ENCODE measurements around the gene ZFYVE27. TPM values are rescaled to one million over a fixed set of nuclear protein-coding genes. Genes with fewer than 3 reads are reported as not detected.

Gene ZFYVE27
- total RNA-seq, 1 donor from 2014 or later: 35.0 TPM

GRCh38 chr10:97721871-97722780 lies 14.8 kb upstream of the ZFYVE27 start:
- H3K9me3 Mint-ChIP-seq: no peaks in the 10 kb centered on the region
- peaks cover 2% of the 10 kb centered on the region for H3K27me3 Mint-ChIP-seq (ENCODE audit: low read depth)
- H3K36me3 Mint-ChIP-seq (ENCODE audit: low read depth): no peaks in the 10 kb centered on the region
- H3K4me1 Mint-ChIP-seq (ENCODE audit: low read depth): peaks cover 7% of the 10 kb centered on the region
- no peak overlapping the region for H3K27ac Mint-ChIP-seq
- no peak for DNase-seq (ENCODE audit: low spot score)
- intact Hi-C loops (cut with micrococcal nuclease): no loop called here
- no peak overlapping the region for H3K4me3 Mint-ChIP-seq (ENCODE audit: low read depth)

GRCh38 chr10:97723001-97723400 lies 13.9 kb upstream of the ZFYVE27 start:
- DNase-seq (ENCODE audit: low spot score): no peak
- H3K4me1 Mint-ChIP-seq (ENCODE audit: low read depth): peaks cover 7% of the 10 kb centered on the region
- peaks cover 2% of the 10 kb centered on the region for H3K27me3 Mint-ChIP-seq (ENCODE audit: low read depth)
- intact Hi-C loops (cut with micrococcal nuclease): no loop called here
- no peaks in the 10 kb centered on the region for H3K9me3 Mint-ChIP-seq
- no peak overlapping the region for H3K27ac Mint-ChIP-seq
- H3K36me3 Mint-ChIP-seq (ENCODE audit: low read depth): no peaks in the 10 kb centered on the region
- no peak overlapping the region for H3K4me3 Mint-ChIP-seq (ENCODE audit: low read depth)

GRCh38 chr10:97724341-97724941 lies 12.5 kb upstream of the ZFYVE27 start:
- no peak overlapping the region for H3K27ac Mint-ChIP-seq
- intact Hi-C loops (cut with micrococcal nuclease): no loop called here
- no peaks in the 10 kb centered on the region for H3K36me3 Mint-ChIP-seq (ENCODE audit: low read depth)
- no peaks in the 10 kb centered on the region for H3K27me3 Mint-ChIP-seq (ENCODE audit: low read depth)
- no peaks in the 10 kb centered on the region for H3K9me3 Mint-ChIP-seq
- H3K4me1 Mint-ChIP-seq (ENCODE audit: low read depth): peaks cover 7% of the 10 kb centered on the region
- DNase-seq (ENCODE audit: low spot score): no peak
- no peak overlapping the region for H3K4me3 Mint-ChIP-seq (ENCODE audit: low read depth)

DNA sequence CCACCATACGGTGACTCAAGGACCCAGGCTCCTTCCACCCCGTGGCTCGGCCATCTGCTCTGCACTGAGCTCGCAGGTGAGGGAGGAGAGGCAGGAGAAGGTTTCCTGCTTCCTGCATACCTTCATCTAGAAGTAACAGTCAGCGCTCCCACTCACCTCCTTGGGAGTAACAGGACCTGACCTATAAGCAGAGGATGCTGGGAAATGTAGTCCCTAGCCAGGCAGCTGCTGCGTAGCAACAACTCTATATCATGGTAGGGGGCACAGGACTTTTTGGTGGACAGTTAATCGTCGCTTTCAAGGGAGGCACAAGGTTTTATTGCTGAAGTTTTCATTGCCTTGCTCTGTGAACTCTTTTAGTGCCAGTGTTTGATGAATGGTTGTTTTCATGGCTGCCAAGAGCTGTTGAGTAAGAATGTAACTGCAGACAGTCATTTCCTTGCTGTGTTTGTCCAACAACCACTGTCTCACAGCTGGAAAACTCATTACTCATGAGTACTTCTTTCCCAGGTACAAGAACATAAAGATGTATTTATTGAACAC lies 10.2 kb upstream of the ZFYVE27 start:
- Mint-ChIP-seq H3K27me3 (ENCODE audit: low read depth) (no peaks in the 10 kb centered on the region), H3K27ac (no peak overlapping the region), H3K9me3 (no peaks in the 10 kb centered on the region), H3K4me3 (ENCODE audit: low read depth) (no peak overlapping the region), H3K36me3 (ENCODE audit: low read depth) (no peaks in the 10 kb centered on the region), H3K4me1 (ENCODE audit: low read depth) (peaks cover 7% of the 10 kb centered on the region)
- no peak for DNase-seq (ENCODE audit: low spot score)
- intact Hi-C loops (cut with micrococcal nuclease): no loop called here

DNA sequence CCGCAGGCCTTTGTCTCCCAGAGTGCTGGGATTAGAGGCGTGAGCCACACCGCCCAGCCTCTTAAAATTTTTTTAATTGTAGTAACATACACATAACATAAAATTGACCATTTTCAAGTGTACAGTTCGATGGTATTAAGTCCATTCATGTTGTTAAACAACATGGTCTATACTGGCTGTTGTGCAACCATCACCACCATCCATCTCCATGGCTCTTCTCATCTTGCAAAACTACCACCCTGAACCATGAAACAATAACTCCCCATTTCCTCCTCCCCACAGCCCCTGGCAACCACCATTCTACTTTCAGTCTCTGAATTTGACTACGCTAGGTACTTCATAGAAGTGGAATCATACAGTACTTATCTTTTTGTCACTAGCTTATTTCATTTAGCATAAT lies 7.9 kb upstream of the ZFYVE27 start:
- no peaks in the 10 kb centered on the region for H3K27me3 Mint-ChIP-seq (ENCODE audit: low read depth)
- no peak for DNase-seq (ENCODE audit: low spot score)
- no peak overlapping the region for H3K4me3 Mint-ChIP-seq (ENCODE audit: low read depth)
- peaks cover 2% of the 10 kb centered on the region for H3K4me1 Mint-ChIP-seq (ENCODE audit: low read depth)
- H3K9me3 Mint-ChIP-seq: no peaks in the 10 kb centered on the region
- intact Hi-C loops (cut with micrococcal nuclease): no loop called here
- no peaks in the 10 kb centered on the region for H3K36me3 Mint-ChIP-seq (ENCODE audit: low read depth)
- no peak overlapping the region for H3K27ac Mint-ChIP-seq

GRCh38 chr10:97731346-97732051 lies 5.4 kb upstream of the ZFYVE27 start:
- no peak overlapping the region for H3K4me3 Mint-ChIP-seq (ENCODE audit: low read depth)
- no peaks in the 10 kb centered on the region for H3K27me3 Mint-ChIP-seq (ENCODE audit: low read depth)
- no peaks in the 10 kb centered on the region for H3K36me3 Mint-ChIP-seq (ENCODE audit: low read depth)
- H3K9me3 Mint-ChIP-seq: peaks cover 3% of the 10 kb centered on the region
- peaks cover 9% of the 10 kb centered on the region for H3K4me1 Mint-ChIP-seq (ENCODE audit: low read depth)
- DNase-seq (ENCODE audit: low spot score): no peak
- no peak overlapping the region for H3K27ac Mint-ChIP-seq
- intact Hi-C loops (cut with micrococcal nuclease): loop anchor here (1.0 to 2.0 kb wide), 2 partner anchors 22 to 31 kb away; no protein-coding TSS in a partner anchor

GRCh38 chr10:97732052-97732359 lies 4.9 kb upstream of the ZFYVE27 start:
- no peak overlapping the region for H3K4me3 Mint-ChIP-seq (ENCODE audit: low read depth)
- H3K27me3 Mint-ChIP-seq (ENCODE audit: low read depth): no peaks in the 10 kb centered on the region
- H3K27ac Mint-ChIP-seq: no peak overlapping the region
- H3K36me3 Mint-ChIP-seq (ENCODE audit: low read depth): peaks cover 2% of the 10 kb centered on the region
- intact Hi-C loops (cut with micrococcal nuclease): no loop called here
- H3K9me3 Mint-ChIP-seq: peaks cover 3% of the 10 kb centered on the region
- peaks cover 13% of the 10 kb centered on the region for H3K4me1 Mint-ChIP-seq (ENCODE audit: low read depth)
- no peak for DNase-seq (ENCODE audit: low spot score)

DNA sequence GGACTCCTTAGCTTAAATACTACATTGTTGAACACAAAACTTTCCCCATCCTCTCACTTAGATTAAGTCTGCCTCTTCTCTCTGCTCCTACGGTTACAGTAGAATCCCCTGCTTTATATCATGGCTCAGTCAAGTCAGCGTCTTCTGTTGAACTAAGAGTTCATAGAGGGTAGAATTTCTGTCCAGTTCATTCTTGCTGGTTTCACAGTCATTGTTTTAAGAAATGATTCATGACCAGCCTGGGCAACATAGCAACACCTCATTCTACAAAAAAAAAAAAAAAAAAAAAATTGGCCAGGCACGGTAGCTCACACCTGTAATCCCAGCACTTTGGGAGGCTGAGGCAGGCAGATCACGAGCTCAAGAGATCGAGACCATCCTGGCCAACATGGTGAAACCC lies 3.7 kb upstream of the ZFYVE27 start:
- H3K9me3 Mint-ChIP-seq: peaks cover 3% of the 10 kb centered on the region
- intact Hi-C loops (cut with micrococcal nuclease): no loop called here
- H3K27me3 Mint-ChIP-seq (ENCODE audit: low read depth): no peaks in the 10 kb centered on the region
- DNase-seq (ENCODE audit: low spot score): no peak
- H3K4me1 Mint-ChIP-seq (ENCODE audit: low read depth): peaks cover 19% of the 10 kb centered on the region
- H3K36me3 Mint-ChIP-seq (ENCODE audit: low read depth): peaks cover 10% of the 10 kb centered on the region
- H3K4me3 Mint-ChIP-seq (ENCODE audit: low read depth): no peak overlapping the region
- no peak overlapping the region for H3K27ac Mint-ChIP-seq

DNA sequence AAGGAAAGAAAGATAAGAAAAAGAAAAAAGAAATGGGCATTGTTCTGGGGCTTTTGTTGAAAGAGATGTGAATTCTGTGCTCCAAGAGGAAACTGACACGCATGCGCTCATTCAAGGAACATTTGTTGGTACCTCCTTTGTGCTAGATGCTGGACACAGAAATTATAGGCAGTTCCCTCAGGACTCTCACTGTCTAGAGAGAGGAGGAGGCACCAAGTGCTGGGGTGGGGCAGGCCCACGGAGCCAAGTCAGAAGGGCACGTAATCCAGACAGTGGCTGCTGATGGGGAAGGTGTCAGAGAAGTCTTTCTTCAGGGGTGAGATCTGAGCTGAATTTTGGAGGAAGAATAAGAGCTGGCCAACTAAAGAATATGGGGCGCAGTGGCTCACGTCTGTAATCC lies 2.9 kb upstream of the ZFYVE27 start:
- no peak for DNase-seq (ENCODE audit: low spot score)
- peaks cover 15% of the 10 kb centered on the region for H3K36me3 Mint-ChIP-seq (ENCODE audit: low read depth)
- peaks cover 3% of the 10 kb centered on the region for H3K9me3 Mint-ChIP-seq
- no peaks in the 10 kb centered on the region for H3K27me3 Mint-ChIP-seq (ENCODE audit: low read depth)
- peaks cover 23% of the 10 kb centered on the region for H3K4me1 Mint-ChIP-seq (ENCODE audit: low read depth)
- H3K4me3 Mint-ChIP-seq (ENCODE audit: low read depth): no peak overlapping the region
- intact Hi-C loops (cut with micrococcal nuclease): no loop called here
- H3K27ac Mint-ChIP-seq: no peak overlapping the region

DNA sequence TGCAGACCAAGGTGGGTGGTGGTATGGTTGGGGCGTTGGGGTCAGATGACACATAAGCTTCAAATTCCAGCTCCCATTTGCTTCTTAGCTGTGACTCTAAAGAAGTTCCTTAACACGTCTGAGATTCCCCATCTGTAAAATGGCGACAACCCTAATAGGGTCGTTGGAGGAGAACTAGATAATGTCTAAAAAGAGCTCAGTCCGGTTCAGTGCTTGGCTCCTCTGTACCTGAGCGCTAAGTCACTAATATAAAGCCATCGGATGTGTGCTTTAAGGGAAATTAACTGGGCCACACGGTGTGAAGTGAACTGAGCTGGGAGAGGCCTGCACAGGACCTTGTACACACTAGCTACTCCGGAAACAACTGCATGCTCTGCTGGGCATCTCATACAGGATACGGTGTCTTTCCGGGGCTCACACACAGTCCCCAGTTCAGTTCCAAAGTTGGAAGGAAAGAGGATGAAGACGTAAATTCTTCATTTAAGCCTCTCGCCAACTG lies 476 bp upstream of the ZFYVE27 start:
- Mint-ChIP-seq H3K36me3 (ENCODE audit: low read depth) (peaks cover 38% of the 10 kb centered on the region), H3K4me1 (ENCODE audit: low read depth) (peaks cover 36% of the 10 kb centered on the region), H3K27ac (peak overlapping the region; percentile 93), H3K9me3 (peaks cover 3% of the 10 kb centered on the region), H3K4me3 (ENCODE audit: low read depth) (peak overlapping the region; percentile 93), H3K27me3 (ENCODE audit: low read depth) (no peaks in the 10 kb centered on the region)
- intact Hi-C loops (cut with micrococcal nuclease): no loop called here
- DNase-seq (ENCODE audit: low spot score): no peak

- intact Hi-C loops (cut with micrococcal nuclease): loop anchor here (1.0 kb wide), 1 partner anchor 51 kb away; the partner anchor contains the start of gene AVPI1
- peaks cover 37% of the 10 kb centered on the region for H3K4me1 Mint-ChIP-seq (ENCODE audit: low read depth)
- H3K4me3 Mint-ChIP-seq (ENCODE audit: low read depth): peak overlapping the region; percentile 93
- peaks cover 3% of the 10 kb centered on the region for H3K9me3 Mint-ChIP-seq
- peaks cover 45% of the 10 kb centered on the region for H3K36me3 Mint-ChIP-seq (ENCODE audit: low read depth)
- no peaks in the 10 kb centered on the region for H3K27me3 Mint-ChIP-seq (ENCODE audit: low read depth)
- no peak for DNase-seq (ENCODE audit: low spot score)
- H3K27ac Mint-ChIP-seq: peak overlapping the region; percentile 81
Observed at GRCh38 chr10:97737770-97738265, 890 bp downstream of the ZFYVE27 start.

DNA sequence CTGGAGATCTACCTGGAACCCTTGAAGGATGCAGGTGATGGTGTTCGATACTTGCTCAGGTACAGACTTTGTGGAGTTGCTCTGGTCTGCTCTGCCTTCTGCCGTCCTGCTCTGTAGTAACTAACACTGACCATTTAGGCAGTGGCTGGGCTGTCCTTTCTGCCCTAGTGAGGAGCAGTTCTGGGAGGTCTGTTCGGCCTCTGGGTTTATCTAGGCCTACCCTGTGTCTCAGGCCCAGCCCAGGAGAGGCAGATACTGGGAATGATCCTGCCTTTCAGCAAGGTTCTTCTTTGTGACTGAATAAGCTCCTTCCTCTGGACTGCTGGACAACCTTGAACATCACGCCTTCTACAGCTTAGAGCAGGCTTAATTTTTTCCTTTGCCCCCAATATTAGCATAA lies 1.7 kb downstream of the ZFYVE27 start:
- Mint-ChIP-seq H3K27ac (no peak overlapping the region), H3K9me3 (peaks cover 3% of the 10 kb centered on the region), H3K4me3 (ENCODE audit: low read depth) (peak overlapping the region; percentile 93), H3K36me3 (ENCODE audit: low read depth) (peaks cover 51% of the 10 kb centered on the region), H3K27me3 (ENCODE audit: low read depth) (no peaks in the 10 kb centered on the region), H3K4me1 (ENCODE audit: low read depth) (peaks cover 41% of the 10 kb centered on the region)
- DNase-seq (ENCODE audit: low spot score): no peak
- intact Hi-C loops (cut with micrococcal nuclease): no loop called here

All from activated T-helper 2 cell treated with anti-CD3 and anti-CD28 coated beads, Interferon-gamma antibody, Interleukin-2, Interleukin-4, amounts not matched to agents 10 μg/mL and 5 μg/mL and 100 μg/mL, durations not matched to agents 14 hours and 24 hours and 36 hours (primary cell).